Tibial nerve (tissue), 4 donors: ENCODE results near the gene CES1.

Experiments
- CTCF ChIP-seq, 5 experiments: fragments of 200-600 bp in 3 of 5; fragments of 450-650 bp in 2 of 5; sonication (generic) in 3 of 5; IDR thresholded peaks; one replicate each; pipeline ENCODE4 v1.5.1; 2016 to 2019; ENCODE audit warnings: antibody characterized with exemption in 5 of 5, mild to moderate bottlenecking in 3 of 5, moderate library complexity in 2 of 5
- EP300 ChIP-seq, 2 donors: sonication (generic); formaldehyde crosslinking; IDR thresholded peaks; one replicate each; pipeline ENCODE4 v1.6.1; 2017; ENCODE audit warnings: antibody characterized with exemption in 2 of 2, mild to moderate bottlenecking in 1 of 2
- POLR2A ChIP-seq, 2 donors: fragments of 450-650 bp; IDR thresholded peaks; one replicate each; pipeline ENCODE4 v1.6.1; 2017; ENCODE audit warnings: antibody characterized with exemption in 2 of 2, mild to moderate bottlenecking in 2 of 2, moderate library complexity in 2 of 2

- TF ChIP-seq POLR2A (IDR thresholded peaks at IDR 0.05) (no peak), CTCF (IDR thresholded peaks at IDR 0.05) (no peak), EP300 (IDR thresholded peaks at IDR 0.05) (no peak)
Measured at GRCh38 chr16:55754056-55754455, 78.8 kb downstream of the CES1 start.
